Sigmoid colon (tissue), 7 donors: ENCODE results near the gene DGKD. TPM values are rescaled to one million over a fixed set of nuclear protein-coding genes. Genes with fewer than 3 reads are reported as not detected.
"Not testable (repeated sequence)": the region's sequence is repeated elsewhere in the genome, so short reads cannot be mapped to it uniquely, and the experiment has no call there.

Experiments used
- DNase-seq: peaks from one replicate; pipeline ENCODE4 v3.0.0-alpha.2; 2019
- H3K27ac ChIP-seq, 4 donors: fragments of 200-600 bp; sonication (generic); one replicate each; pipeline ENCODE4 v1.5.1; 2016 to 2019; ENCODE audit warnings: mild to moderate bottlenecking in 1 of 4
- H3K27me3 ChIP-seq, 3 donors: fragments of 200-600 bp; sonication (generic); one replicate each; pipeline ENCODE4 v1.5.1; 2019; ENCODE audit warnings: mild to moderate bottlenecking in 1 of 3
- H3K36me3 ChIP-seq, 4 donors: fragments of 200-600 bp; sonication (generic); one replicate each; pipeline ENCODE4 v1.5.1; 2016 to 2019
- H3K4me1 ChIP-seq, 4 donors: fragments of 200-600 bp; sonication (generic); one replicate each; pipeline ENCODE4 v1.5.1; 2017 to 2019
- H3K4me3 ChIP-seq, 4 donors: fragments of 200-600 bp; sonication (generic); one replicate each; pipeline ENCODE4 v1.5.1; 2017 to 2019; ENCODE audit warnings: mild to moderate bottlenecking in 2 of 4, moderate library complexity in 1 of 4
- H3K9me3 ChIP-seq, 4 donors: fragments of 200-600 bp in 3 of 4; sonication (generic) in 3 of 4; one replicate each; pipeline versions ENCODE4 v1.5.1 to v1.6.1; 2013 to 2019
- EP300 ChIP-seq, 4 donors: sonication (generic); formaldehyde crosslinking; IDR thresholded peaks; one replicate each; pipeline ENCODE4 v1.6.1; 2017; ENCODE audit warnings: antibody characterized with exemption in 4 of 4
- POLR2A ChIP-seq, 2 donors: fragments of 450-650 bp; IDR thresholded peaks; one replicate each; pipeline ENCODE4 v1.6.1; 2016; ENCODE audit warnings: antibody characterized with exemption in 2 of 2, mild to moderate bottlenecking in 2 of 2, moderate library complexity in 2 of 2
- POLR2AphosphoS5 ChIP-seq, 4 donors: sonication (generic); formaldehyde crosslinking; IDR thresholded peaks; one replicate each; pipeline ENCODE4 v1.6.1; 2017; ENCODE audit warnings: antibody characterized with exemption in 4 of 4
- WGBS, 2 donors: extraction: QIAGEN DNeasy Blood & Tissue Kit; methylation state at CpG; one replicate each; pipeline ENCODE4 v1.1.7; 2013; 5-methylcytosine and 5-hydroxymethylcytosine counted together
- intact Hi-C: fragments of 100-400 bp; cut with DNase I; formaldehyde crosslinking; loops from one replicate; pipeline ENCODE4 v1.15.1; 2023
- polyA plus RNA-seq, 3 donors: library from polyadenylated mRNA; stranded (reverse); fragments of 200-250 nt; gene quantifications; one replicate each; pipeline ENCODE4 v1.2.3, GENCODE V29; 2013
- total RNA-seq, 4 donors: library from RNA; depleted of rRNA; stranded (reverse); fragments of >200 nt; gene quantifications; one replicate each; pipeline ENCODE4 v1.1.0, GENCODE V29; 2016
- TF ChIP-seq, protein P1 (sequence below), 4 experiments: fragments of 450-650 bp in 3 of 4; fragments of 200-600 bp in 1 of 4; IDR thresholded peaks; one replicate each; pipeline ENCODE4 v1.5.1; 2016 to 2019; ENCODE audit warnings: antibody characterized with exemption in 4 of 4, mild to moderate bottlenecking in 3 of 4, moderate library complexity in 2 of 4
- donor health status: healthy with polysubstance abuse.
- donor health status: Bipolar disorder and iron deficiency.
- donor health status: healthy.

The DGKD gene
- total and polyA plus RNA-seq, 7 donors: 10.7 to 67.0 (median 19.7) TPM

DNA sequence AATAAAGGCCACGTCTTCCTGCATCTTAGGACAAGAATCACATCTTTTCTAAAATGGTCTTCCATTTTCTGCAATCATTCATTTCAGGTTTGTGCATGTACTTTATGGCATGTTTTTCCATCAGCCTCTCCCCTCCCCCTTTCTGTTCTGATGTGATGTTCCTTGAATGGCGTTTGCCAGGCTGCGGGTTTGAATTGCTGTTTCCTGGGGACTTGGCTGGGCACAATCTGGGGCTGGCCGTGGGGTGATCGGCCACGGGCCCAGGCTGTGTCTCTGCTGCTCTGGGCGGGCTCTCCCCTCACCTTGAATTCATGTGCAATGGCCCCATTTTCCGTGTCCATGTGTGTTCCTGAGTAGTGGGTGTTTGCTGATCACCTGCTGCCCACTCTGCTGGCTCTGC lies 15.2 kb downstream of the DGKD start:
- no peaks in the 10 kb centered on the region for H3K27me3 ChIP-seq
- WGBS, 2 donors: 87 to 94% methylated on average over 8 of the region's 8 CpGs
- H3K4me3 ChIP-seq: no peak overlapping the region
- peak; percentile 29 for DNase-seq
- no peak for TF ChIP-seq EP300 (IDR thresholded peaks at IDR 0.05)
- no peak for TF ChIP-seq POLR2A (IDR thresholded peaks at IDR 0.05)
- TF ChIP-seq POLR2AphosphoS5 (IDR thresholded peaks at IDR 0.05): no peak
- H3K9me3 ChIP-seq: no peaks in the 10 kb centered on the region
- intact Hi-C loops: no loop called here
- peaks cover 0 to 33% (median 21%) of the 10 kb centered on the region in 4 donors for H3K4me1 ChIP-seq
- H3K27ac ChIP-seq: peak overlapping the region in 1 of 4 donors; percentile 22
- H3K36me3 ChIP-seq: peaks cover 0 to 8% (median 0%) of the 10 kb centered on the region in 4 donors

DNA sequence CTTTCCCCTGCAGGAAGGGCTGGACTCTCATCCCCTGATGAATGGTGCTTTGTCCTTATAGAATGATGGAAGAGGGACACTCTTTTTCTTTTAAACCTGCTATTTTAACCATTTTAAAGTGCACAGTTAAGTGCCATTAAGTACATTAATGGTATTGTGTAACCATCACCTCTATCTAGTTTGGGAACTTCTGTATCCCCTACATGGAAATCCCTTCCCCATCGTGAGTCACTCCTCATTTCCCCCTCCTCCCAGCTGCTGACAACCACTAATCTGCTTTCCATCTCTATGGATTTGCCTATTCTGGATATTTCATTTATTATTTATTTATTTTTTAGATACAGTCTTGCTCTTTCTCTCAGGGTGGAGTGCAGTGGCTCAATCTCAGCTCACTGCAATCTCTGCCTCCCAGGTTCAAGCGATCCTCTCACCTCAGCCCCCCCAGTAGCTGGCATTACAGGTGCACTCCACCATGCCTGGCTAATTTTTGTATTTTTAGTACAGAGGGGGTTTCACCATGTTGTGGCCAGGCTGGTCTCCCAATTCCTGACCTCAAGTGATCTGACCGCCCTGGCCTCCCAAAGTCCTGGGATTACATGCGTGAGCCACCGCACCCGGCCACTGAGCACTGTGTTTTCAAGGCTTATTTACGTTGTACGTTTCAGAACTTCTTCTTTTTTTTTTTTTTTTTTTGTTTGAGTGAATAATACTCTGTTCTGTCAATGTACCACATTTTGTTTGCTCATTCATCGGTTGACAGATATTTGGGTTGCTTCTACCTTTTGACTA lies 15.8 kb downstream of the DGKD start:
- Histone ChIP-seq H3K27me3 (no peaks in the 10 kb centered on the region), H3K36me3 (peaks cover 0 to 8% (median 0%) of the 10 kb centered on the region in 4 donors), H3K4me3 (no peak overlapping the region), H3K27ac (peak overlapping the region in 1 of 4 donors; percentile 22), H3K9me3 (no peaks in the 10 kb centered on the region), H3K4me1 (peaks cover 0 to 33% (median 23%) of the 10 kb centered on the region in 4 donors)
- intact Hi-C loops: no loop called here
- 76 to 83% methylated on average over 9 of the region's 9 CpGs for WGBS, 2 donors
- TF ChIP-seq POLR2A (IDR thresholded peaks at IDR 0.05) (no peak), POLR2AphosphoS5 (IDR thresholded peaks at IDR 0.05) (no peak), EP300 (IDR thresholded peaks at IDR 0.05) (no peak)
- TF ChIP-seq, protein P1, sequence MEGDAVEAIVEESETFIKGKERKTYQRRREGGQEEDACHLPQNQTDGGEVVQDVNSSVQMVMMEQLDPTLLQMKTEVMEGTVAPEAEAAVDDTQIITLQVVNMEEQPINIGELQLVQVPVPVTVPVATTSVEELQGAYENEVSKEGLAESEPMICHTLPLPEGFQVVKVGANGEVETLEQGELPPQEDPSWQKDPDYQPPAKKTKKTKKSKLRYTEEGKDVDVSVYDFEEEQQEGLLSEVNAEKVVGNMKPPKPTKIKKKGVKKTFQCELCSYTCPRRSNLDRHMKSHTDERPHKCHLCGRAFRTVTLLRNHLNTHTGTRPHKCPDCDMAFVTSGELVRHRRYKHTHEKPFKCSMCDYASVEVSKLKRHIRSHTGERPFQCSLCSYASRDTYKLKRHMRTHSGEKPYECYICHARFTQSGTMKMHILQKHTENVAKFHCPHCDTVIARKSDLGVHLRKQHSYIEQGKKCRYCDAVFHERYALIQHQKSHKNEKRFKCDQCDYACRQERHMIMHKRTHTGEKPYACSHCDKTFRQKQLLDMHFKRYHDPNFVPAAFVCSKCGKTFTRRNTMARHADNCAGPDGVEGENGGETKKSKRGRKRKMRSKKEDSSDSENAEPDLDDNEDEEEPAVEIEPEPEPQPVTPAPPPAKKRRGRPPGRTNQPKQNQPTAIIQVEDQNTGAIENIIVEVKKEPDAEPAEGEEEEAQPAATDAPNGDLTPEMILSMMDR (IDR thresholded peaks at IDR 0.05): no peak
- peak; percentile 58 for DNase-seq

DNA sequence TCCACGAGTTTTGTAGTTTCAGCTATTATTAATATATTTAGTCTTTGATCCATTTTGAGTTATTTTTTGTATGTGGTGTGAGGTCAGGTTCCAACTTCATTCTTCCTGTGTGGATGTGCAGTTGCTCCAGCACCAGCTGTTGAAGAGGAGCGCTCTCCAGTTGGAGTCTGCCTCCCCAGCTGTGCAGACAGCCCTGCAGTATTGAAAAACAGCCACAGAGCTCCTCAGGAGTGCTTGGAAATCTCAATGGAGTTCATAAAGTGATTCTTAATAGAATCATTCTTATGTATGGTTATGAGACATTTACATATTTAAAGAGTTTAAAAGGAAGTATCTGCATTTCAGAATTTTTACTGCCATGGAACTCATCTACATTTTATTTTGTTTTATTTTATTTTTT lies 17.3 kb downstream of the DGKD start:
- WGBS, 2 donors: 83 to 89% methylated on average over 2 of the region's 2 CpGs
- TF ChIP-seq POLR2A (IDR thresholded peaks at IDR 0.05) (no peak), POLR2AphosphoS5 (IDR thresholded peaks at IDR 0.05) (peak in 2 of 4 donors; percentile 7 to 15), EP300 (IDR thresholded peaks at IDR 0.05) (no peak)
- Histone ChIP-seq H3K36me3 (peaks cover 0 to 8% (median 0%) of the 10 kb centered on the region in 4 donors), H3K27ac (no peak overlapping the region), H3K4me3 (no peak overlapping the region), H3K9me3 (no peaks in the 10 kb centered on the region), H3K27me3 (no peaks in the 10 kb centered on the region), H3K4me1 (peaks cover 0 to 33% (median 23%) of the 10 kb centered on the region in 4 donors)
- peak; percentile 77 for DNase-seq
- intact Hi-C loops: no loop called here

DNA sequence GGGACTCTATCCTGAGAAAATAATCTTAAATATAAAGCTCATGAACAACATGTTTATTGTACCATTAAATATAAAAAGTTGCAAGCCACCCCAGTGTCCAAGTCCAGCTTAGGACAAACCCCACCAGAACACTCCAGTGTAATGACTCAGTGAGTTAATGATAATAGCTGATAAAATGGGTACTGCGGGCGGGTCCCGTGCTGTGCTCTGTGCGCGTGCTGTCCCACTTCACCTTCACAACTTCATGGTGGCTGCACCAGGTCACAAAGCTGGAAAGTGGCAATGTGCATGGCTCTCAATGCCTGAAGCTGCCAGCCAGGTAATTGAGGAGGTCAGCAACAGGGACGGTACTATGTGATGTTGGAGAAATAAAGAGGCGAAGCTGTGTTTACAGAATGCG lies 18.6 kb downstream of the DGKD start:
- Histone ChIP-seq H3K27me3 (no peaks in the 10 kb centered on the region), H3K4me1 (peaks cover 0 to 33% (median 23%) of the 10 kb centered on the region in 4 donors), H3K4me3 (no peak overlapping the region), H3K27ac (no peak overlapping the region), H3K9me3 (no peaks in the 10 kb centered on the region), H3K36me3 (peaks cover 0 to 8% (median 0%) of the 10 kb centered on the region in 4 donors)
- intact Hi-C loops: no loop called here
- DNase-seq: no peak
- TF ChIP-seq POLR2A (IDR thresholded peaks at IDR 0.05): no peak
- TF ChIP-seq POLR2AphosphoS5 (IDR thresholded peaks at IDR 0.05): no peak
- TF ChIP-seq EP300 (IDR thresholded peaks at IDR 0.05): no peak
- TF ChIP-seq, protein P1 (IDR thresholded peaks at IDR 0.05): no peak
- 78 to 94% methylated on average over 8 of the region's 8 CpGs for WGBS, 2 donors

DNA sequence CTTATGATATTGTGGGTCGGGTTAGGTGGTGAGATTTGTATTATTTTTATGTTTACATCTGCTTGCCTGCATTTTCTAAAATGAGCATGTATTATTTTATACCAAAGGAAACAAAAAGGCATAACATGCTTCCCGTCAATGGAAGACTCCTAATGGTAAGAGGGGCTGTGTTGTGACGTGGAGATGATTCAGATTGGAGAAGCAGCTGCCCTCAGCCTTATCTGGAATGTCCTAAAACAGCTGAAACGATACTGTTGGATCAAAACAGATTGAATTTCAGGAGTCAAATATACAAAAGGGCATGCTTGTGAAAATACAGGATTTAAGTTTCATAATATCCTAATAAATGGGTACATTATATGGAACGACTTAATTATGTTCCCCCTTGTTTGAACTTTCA lies 19.0 kb downstream of the DGKD start:
- Histone ChIP-seq H3K27ac (no peak overlapping the region), H3K27me3 (no peaks in the 10 kb centered on the region), H3K4me3 (no peak overlapping the region), H3K4me1 (peaks cover 0 to 28% (median 23%) of the 10 kb centered on the region in 4 donors), H3K9me3 (no peaks in the 10 kb centered on the region), H3K36me3 (peaks cover 0 to 8% (median 0%) of the 10 kb centered on the region in 4 donors)
- intact Hi-C loops: no loop called here
- WGBS, 2 donors: 76 to 87% methylated on average over 5 of the region's 5 CpGs
- no peak for DNase-seq
- TF ChIP-seq POLR2A (IDR thresholded peaks at IDR 0.05): no peak
- no peak for TF ChIP-seq EP300 (IDR thresholded peaks at IDR 0.05)
- TF ChIP-seq POLR2AphosphoS5 (IDR thresholded peaks at IDR 0.05): no peak
- TF ChIP-seq, protein P1 (IDR thresholded peaks at IDR 0.05): no peak

DNA sequence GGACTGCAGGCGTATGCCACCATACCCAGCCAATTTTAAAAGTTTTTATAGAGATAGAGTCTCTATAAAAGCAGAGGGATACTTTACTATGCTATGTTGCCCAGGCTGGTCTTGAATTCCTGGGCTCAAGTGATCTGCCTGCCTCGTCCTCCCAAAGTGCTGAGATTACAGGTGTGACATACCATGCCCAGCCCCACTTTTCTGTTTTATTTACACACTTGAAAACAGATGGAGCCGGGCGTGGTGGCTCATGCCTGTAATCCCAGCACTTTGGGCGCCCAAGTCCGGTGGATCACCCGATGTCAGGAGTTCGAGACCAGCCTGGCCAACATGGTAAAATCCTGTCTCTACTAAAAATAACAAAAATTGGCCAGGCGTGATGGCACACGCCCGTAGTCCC lies 20.5 kb downstream of the DGKD start:
- H3K27ac ChIP-seq, intact Hi-C loops, H3K4me3 ChIP-seq, H3K9me3 ChIP-seq, H3K36me3 ChIP-seq, DNase-seq, H3K27me3 ChIP-seq: not testable (repeated sequence)
- H3K4me1 ChIP-seq: peaks cover 0 to 15% (median 12%) of the 10 kb centered on the region in 4 donors
- 57 to 87% methylated on average over 11 of the region's 11 CpGs for WGBS, 2 donors
